H1 (cell line): Measurements from ENCODE around the gene CTBP2. TPM values are rescaled to one million over a fixed set of nuclear protein-coding genes. Genes with fewer than 3 reads are reported as not detected.
"Not testable (repeated sequence)": the region's sequence is repeated elsewhere in the genome, so short reads cannot be mapped to it uniquely, and the experiment has no call there.

Experiments
- CTCF ChIA-PET: fragments of 300-600 bp; sonication (Branson Sonifier 250); formaldehyde crosslinking; loops from one replicate; lab custom pipeline; 2021; ENCODE audit not compliant: partially characterized antibody; lab: Charles Lee
- POLR2A ChIA-PET: fragments of 300-600 bp; sonication (Branson Sonifier 250); formaldehyde crosslinking; loops from one replicate; lab custom pipeline; 2021; ENCODE audit warnings: inconsistent platforms; ENCODE audit not compliant: partially characterized antibody; lab: Charles Lee
- DNase-seq, 2 experiments: peaks; one replicate each; pipeline versions ENCODE4 v3.0.0 to v3.0.0-alpha.2; 2010 to 2022; ENCODE audit warnings: low spot score in 2 of 2, low read depth in 1 of 2, mixed read lengths in 1 of 2
- FAIRE-seq: peaks from 2 replicates; lab custom pipeline; 2011; peaks lifted over from hg19 to GRCh38; lab: Jason Lieb, UNC
- H2AFZ ChIP-seq: 2 replicates; pipeline ENCODE4 v1.8.1; 2012; ENCODE audit warnings: low read length, inconsistent platforms
- H2AK5ac ChIP-seq: 2 replicates; pipeline ENCODE4 v1.6.1; 2013; ENCODE audit warnings: low read depth, low read length
- H2BK120ac ChIP-seq: replicated peaks from 2 replicates; pipeline ENCODE3; 2013; ENCODE audit warnings: low read depth, low read length, inconsistent platforms
- H2BK12ac ChIP-seq: 2 replicates; pipeline ENCODE4 v1.6.1; 2013; ENCODE audit warnings: low read depth, low read length
- H2BK15ac ChIP-seq: 2 replicates; pipeline ENCODE4 v1.6.1; 2013; ENCODE audit warnings: low read length
- H2BK20ac ChIP-seq: 2 replicates; pipeline ENCODE4 v1.6.1; 2013; ENCODE audit warnings: low read length
- H2BK5ac ChIP-seq: 2 replicates; pipeline ENCODE4 v1.6.1; 2013; ENCODE audit warnings: low read depth, low read length
- H3K14ac ChIP-seq: 2 replicates; pipeline ENCODE4 v1.6.1; 2013; ENCODE audit warnings: inconsistent platforms; ENCODE audit not compliant: insufficient read length
- H3K18ac ChIP-seq: 2 replicates; pipeline ENCODE4 v1.6.1; 2013; ENCODE audit warnings: low read length; ENCODE audit errors: extremely low read depth
- H3K23ac ChIP-seq: 2 replicates; pipeline ENCODE4 v1.6.1; 2013; ENCODE audit warnings: inconsistent platforms; ENCODE audit not compliant: insufficient read length
- H3K23me2 ChIP-seq: 2 replicates; pipeline ENCODE4 v1.6.1; 2013; ENCODE audit warnings: low read depth, low read length
- H3K27ac ChIP-seq: 2 replicates; pipeline ENCODE4 v1.6.1; 2011; ENCODE audit warnings: low read depth, low read length, inconsistent platforms
- H3K27me3 ChIP-seq, 4 experiments: replicated peaks in 1 of 4; 1 replicate in 1 of 4; 2 replicates in 3 of 4; pipeline versions ENCODE4 v1.6.1 to v1.8.1; 2011 to 2013; ENCODE audit warnings: low read length in 3 of 4, mild to moderate bottlenecking in 3 of 4, inconsistent platforms in 2 of 4, mixed read lengths in 2 of 4, moderate library complexity in 1 of 4; ENCODE audit not compliant: control insufficient read depth in 3 of 4, insufficient read depth in 3 of 4; ENCODE audit errors: extremely low read depth in 1 of 4
- H3K36me3 ChIP-seq, 4 experiments: 2 replicates each; pipeline versions ENCODE4 v1.6.1 to v1.8.1; 2011 to 2013; ENCODE audit warnings: mild to moderate bottlenecking in 4 of 4, low read length in 3 of 4, moderate library complexity in 2 of 4, control low read depth in 1 of 4, inconsistent platforms in 1 of 4; ENCODE audit not compliant: insufficient read depth in 4 of 4, control insufficient read depth in 2 of 4
- H3K4ac ChIP-seq: replicated peaks from 2 replicates; pipeline ENCODE3; 2013; ENCODE audit warnings: low read length, low read depth, mixed read lengths, inconsistent platforms; ENCODE audit not compliant: insufficient read length
- H3K4me1 ChIP-seq, 4 experiments: replicated peaks in 1 of 4; 1 replicate in 1 of 4; 2 replicates in 3 of 4; pipeline versions ENCODE4 v1.6.1 to v1.8.1; 2011 to 2013; ENCODE audit warnings: low read length in 3 of 4, inconsistent platforms in 2 of 4, mixed read lengths in 1 of 4; ENCODE audit not compliant: insufficient read depth in 4 of 4, control insufficient read depth in 3 of 4
- H3K4me2 ChIP-seq, 2 experiments: 2 replicates each; pipeline versions ENCODE4 v1.6.1 to v1.8.1; 2011 to 2013; ENCODE audit warnings: low read depth in 2 of 2, low read length in 2 of 2, control low read depth in 1 of 2, inconsistent platforms in 1 of 2, mild to moderate bottlenecking in 1 of 2; ENCODE audit not compliant: insufficient read depth in 1 of 2
- H3K4me3 ChIP-seq, 4 experiments: fragments of 200-600, 300-600 bp in 1 of 4; sonication (generic), shearing (Covaris generic), sonication (Bioruptor Twin) in 1 of 4; 2 replicates each; pipeline versions ENCODE4 v1.5.1 to v1.8.1; 2011 to 2016; ENCODE audit warnings: low read length in 4 of 4, low read depth in 3 of 4, control low read depth in 2 of 4, inconsistent platforms in 2 of 4, mild to moderate bottlenecking in 2 of 4, mixed read lengths in 1 of 4, moderate library complexity in 1 of 4; ENCODE audit not compliant: insufficient read depth in 2 of 4; ENCODE audit errors: extremely low read depth in 1 of 4
- H3K56ac ChIP-seq: replicated peaks from 2 replicates; pipeline ENCODE3; 2013; ENCODE audit warnings: low read depth, mild to moderate bottlenecking, mixed read lengths, low read length, inconsistent platforms; ENCODE audit not compliant: insufficient read length
- H3K79me1 ChIP-seq: 2 replicates; pipeline ENCODE4 v1.6.1; 2013; ENCODE audit warnings: low read depth, low read length, control low read depth
- H3K79me2 ChIP-seq, 2 experiments: 2 replicates each; pipeline versions ENCODE4 v1.6.1 to v1.8.1; 2012 to 2013; ENCODE audit warnings: low read length in 2 of 2, mild to moderate bottlenecking in 2 of 2, inconsistent platforms in 1 of 2; ENCODE audit not compliant: insufficient read depth in 2 of 2, control insufficient read depth in 1 of 2
- H3K9ac ChIP-seq, 4 experiments: replicated peaks in 1 of 4; 1 replicate in 1 of 4; 2 replicates in 3 of 4; pipeline versions ENCODE4 v1.6.1 to v1.8.1; 2011 to 2013; ENCODE audit warnings: low read depth in 3 of 4, low read length in 3 of 4, control low read depth in 2 of 4, mild to moderate bottlenecking in 2 of 4, moderate library complexity in 2 of 4, inconsistent platforms in 1 of 4; ENCODE audit errors: extremely low read depth in 1 of 4
- H3K9me3 ChIP-seq, 2 experiments: 2 replicates each; pipeline versions ENCODE4 v1.6.1 to v1.8.1; 2012 to 2013; ENCODE audit warnings: mild to moderate bottlenecking in 2 of 2, moderate library complexity in 2 of 2, control low read depth in 1 of 2, inconsistent platforms in 1 of 2, low read depth in 1 of 2, low read length in 1 of 2, mixed read lengths in 1 of 2; ENCODE audit not compliant: insufficient read depth in 2 of 2
- H4K20me1 ChIP-seq, 2 experiments: replicated peaks in 1 of 2; 2 replicates each; pipeline versions ENCODE3 to v1.8.1; 2011 to 2013; ENCODE audit warnings: inconsistent platforms in 2 of 2, low read length in 2 of 2, mild to moderate bottlenecking in 1 of 2; ENCODE audit not compliant: insufficient read depth in 2 of 2, control insufficient read depth in 1 of 2
- H4K5ac ChIP-seq: 2 replicates; pipeline ENCODE4 v1.6.1; 2013; ENCODE audit warnings: low read length, low read depth, mixed read lengths, inconsistent platforms; ENCODE audit not compliant: insufficient read length
- H4K8ac ChIP-seq: 2 replicates; pipeline ENCODE4 v1.8.0; 2013; ENCODE audit warnings: mild to moderate bottlenecking, moderate library complexity, low read length, inconsistent platforms; ENCODE audit not compliant: insufficient read depth; ENCODE audit errors: extremely low read depth
- H4K91ac ChIP-seq: replicated peaks from 2 replicates; pipeline ENCODE3; 2013; ENCODE audit warnings: low read length, mixed read lengths, inconsistent platforms; ENCODE audit not compliant: insufficient read length
- ATF3 ChIP-seq: IDR thresholded peaks from 2 replicates; pipeline ENCODE4 v1.6.1; 2011; ENCODE audit warnings: low read depth, mild to moderate bottlenecking, low read length; ENCODE audit not compliant: insufficient read depth
- CBX5 ChIP-seq: fragments of 300-800, 300-1000 bp; sonication (generic); IDR thresholded peaks from 2 replicates; pipeline ENCODE4 v1.7.1; 2016; ENCODE audit warnings: antibody characterized with exemption, low read length, low read depth
- E2F6 ChIP-seq: IDR thresholded peaks from 2 replicates; pipeline ENCODE4 v1.6.1; 2012; ENCODE audit warnings: inconsistent platforms
- POU5F1 ChIP-seq: IDR thresholded peaks from 2 replicates; pipeline ENCODE4 v1.6.1; 2011; ENCODE audit warnings: low read depth, mild to moderate bottlenecking, low read length, moderate library complexity
- WGBS, 2 experiments: shearing (Covaris generic) in 1 of 2; methylation state at CpG; one replicate each; pipeline versions ENCODE4 v1.1.6 to v1.1.7; 2013 to 2015; ENCODE audit warnings: low lambda C conversion rate in 2 of 2, mixed read lengths in 2 of 2, inconsistent platforms in 1 of 2, low coverage in 1 of 2, missing lambda C conversion rate in 1 of 2; ENCODE audit not compliant: insufficient replicate concordance in 2 of 2, insufficient coverage in 1 of 2, insufficient read length in 1 of 2; ENCODE audit errors: extremely low coverage in 1 of 2, missing lambda C conversion rate in 1 of 2; 5-methylcytosine and 5-hydroxymethylcytosine counted together
- polyA plus RNA-seq, 7 experiments: library from polyadenylated mRNA; depleted of rRNA in 3 of 7; stranded (reverse) in 5 of 7; unstranded in 2 of 7; fragments of >200 nt in 5 of 7; fragments of 200-250 nt in 2 of 7; gene quantifications; 1 replicate in 5 of 7; 2 replicates in 1 of 7; 4 replicates in 1 of 7; pipeline versions ENCODE4 v1.2.1 to v1.2.3, GENCODE V29; 2011 to 2013; ENCODE audit warnings: missing spikeins in 2 of 7, mixed read lengths in 2 of 7
- total RNA-seq: library from RNA; stranded (reverse); fragmentation: NEBNext Ultra II Directional; extraction: Animal tissue kit (Norgen Biotek cat#: 25700); gene quantifications from 2 replicates; pipeline ENCODE4 v1.2.1, GENCODE V29; 2021

CTBP2 gene
- total and polyA plus RNA-seq, 2 of the 8 experiments (the other 6 are each of a cell fraction or from before 2014, with no cell fraction given) = 208 to 221 TPM

GRCh38 chr10:125060026-125060425 is 100.3 kb downstream of the CTBP2 start (continued):
- TF ChIP-seq E2F6 (no peak), POU5F1 (no peak), CBX5 (no peak), ATF3 (no peak)
- TF ChIP-seq, all 59 proteins: peak for 0

GRCh38 chr10:125059348-125059747 is 101.0 kb downstream of the CTBP2 start:
- H2AK5ac ChIP-seq, H2BK15ac ChIP-seq, H4K8ac ChIP-seq, H3K4me2 ChIP-seq, H3K9me3 ChIP-seq, H2BK20ac ChIP-seq, H3K4ac ChIP-seq, H2BK5ac ChIP-seq, DNase-seq, H3K4me3 ChIP-seq, H4K5ac ChIP-seq, H2BK12ac ChIP-seq, FAIRE-seq, H2AFZ ChIP-seq, H3K27ac ChIP-seq, H4K91ac ChIP-seq, H2BK120ac ChIP-seq, H3K27me3 ChIP-seq, H3K56ac ChIP-seq, POLR2A ChIA-PET, H3K18ac ChIP-seq, H3K14ac ChIP-seq, H3K23ac ChIP-seq, H3K9ac ChIP-seq, H3K23me2 ChIP-seq: not testable (repeated sequence)
- Histone ChIP-seq H3K79me1 (peaks cover 23% of the 10 kb centered on the region), H3K79me2 (peaks cover 26 to 99% of the 10 kb centered on the region in 2 experiments), H3K4me1 (peaks cover 0 to 37% (median 15%) of the 10 kb centered on the region in 4 experiments; a peak in 6 of 7 replicates), H3K36me3 (peaks cover 0 to 21% (median 2%) of the 10 kb centered on the region in 4 experiments; a peak in 6 of 8 replicates), H4K20me1 (peaks cover 63 to 69% of the 10 kb centered on the region in 2 experiments)
- CTCF ChIA-PET = interaction anchor here (0.6 to 10.1 kb wide), 6 partner anchors 11 to 66 kb away, joined by 3 to 110 read pairs (median 8); no protein-coding TSS in a partner anchor
- WGBS, 2 experiments = 95% methylated on average over 8 of the region's 8 CpGs; no CpG with 5 or more reads in 1 of the 2 experiments
